BJ (cell line): ENCODE data around the gene GTF2B. TPM values are rescaled to one million over a fixed set of nuclear protein-coding genes. Genes with fewer than 3 reads are reported as not detected.

Source experiments
- CTCF ChIA-PET: fragments of 350-600 bp; formaldehyde crosslinking; extraction: SDS; loops from one replicate; lab custom pipeline; 2021; ENCODE audit warnings: antibody characterized with exemption, inconsistent platforms; lab: Yijun Ruan, JAX
- POLR2A ChIA-PET: fragments of 300-600 bp; sonication (Branson Sonifier 250); formaldehyde crosslinking; extraction: SDS; loops from one replicate; lab custom pipeline; 2021; ENCODE audit warnings: antibody characterized with exemption; lab: Charles Lee
- DNase-seq: peaks from one replicate; pipeline ENCODE4 v3.0.0-alpha.2; 2011; ENCODE audit warnings: low read depth
- H3K27me3 ChIP-seq: 2 replicates; pipeline ENCODE4 v1.6.0; 2011; ENCODE audit warnings: low read length; ENCODE audit not compliant: control insufficient read depth, insufficient read depth
- H3K36me3 ChIP-seq: 2 replicates; pipeline ENCODE4 v1.5.1; 2011; ENCODE audit warnings: low read length; ENCODE audit not compliant: control insufficient read depth, insufficient read depth
- H3K4me3 ChIP-seq: 2 replicates; pipeline ENCODE4 v1.5.1; 2011; ENCODE audit warnings: low read depth, mild to moderate bottlenecking, control low read depth, low read length
- polyA plus RNA-seq: library from polyadenylated mRNA; depleted of rRNA; stranded (reverse); fragments of >200 nt; gene quantifications from 2 replicates; pipeline ENCODE4 v1.2.3, GENCODE V29; 2011; rRNA removed
- small RNA-seq: library from RNA; depleted of rRNA; stranded (forward); fragments of <200 nt; gene quantifications from one replicate; pipeline ENCODE3, GENCODE V24; 2012; ENCODE audit warnings: low replicate concordance, low read depth; ENCODE audit not compliant: insufficient read length
- TF ChIP-seq, protein P1 (sequence below): IDR thresholded peaks from 2 replicates; pipeline ENCODE4 v1.5.1; 2011; ENCODE audit warnings: low read depth, mild to moderate bottlenecking, control low read depth, inconsistent platforms, low read length, moderate library complexity; ENCODE audit not compliant: insufficient read depth

Gene GTF2B
- polyA plus RNA-seq, 1 experiment = 22.4 TPM

DNA sequence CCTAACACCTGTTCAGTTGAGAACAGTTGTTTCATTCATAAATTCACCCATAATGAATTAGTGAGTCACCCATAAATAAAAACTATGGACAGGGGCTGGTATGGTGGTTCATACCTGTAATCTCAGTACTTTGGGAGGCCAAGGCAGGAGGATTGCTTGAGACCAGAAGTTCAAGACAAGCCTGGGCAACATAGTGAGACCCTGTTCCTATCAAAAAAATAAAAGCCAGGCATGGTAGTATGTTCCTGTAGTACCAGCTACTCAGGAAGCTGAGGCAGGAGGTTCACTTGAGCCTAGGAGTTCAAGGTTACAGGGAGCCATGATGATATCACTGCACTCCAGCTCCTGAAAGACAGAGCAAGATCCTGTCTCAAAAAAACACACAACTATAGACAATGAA, 79.0 kb downstream of the GTF2B start:
- POLR2A ChIA-PET = no interaction called here
- TF ChIP-seq, protein P1, sequence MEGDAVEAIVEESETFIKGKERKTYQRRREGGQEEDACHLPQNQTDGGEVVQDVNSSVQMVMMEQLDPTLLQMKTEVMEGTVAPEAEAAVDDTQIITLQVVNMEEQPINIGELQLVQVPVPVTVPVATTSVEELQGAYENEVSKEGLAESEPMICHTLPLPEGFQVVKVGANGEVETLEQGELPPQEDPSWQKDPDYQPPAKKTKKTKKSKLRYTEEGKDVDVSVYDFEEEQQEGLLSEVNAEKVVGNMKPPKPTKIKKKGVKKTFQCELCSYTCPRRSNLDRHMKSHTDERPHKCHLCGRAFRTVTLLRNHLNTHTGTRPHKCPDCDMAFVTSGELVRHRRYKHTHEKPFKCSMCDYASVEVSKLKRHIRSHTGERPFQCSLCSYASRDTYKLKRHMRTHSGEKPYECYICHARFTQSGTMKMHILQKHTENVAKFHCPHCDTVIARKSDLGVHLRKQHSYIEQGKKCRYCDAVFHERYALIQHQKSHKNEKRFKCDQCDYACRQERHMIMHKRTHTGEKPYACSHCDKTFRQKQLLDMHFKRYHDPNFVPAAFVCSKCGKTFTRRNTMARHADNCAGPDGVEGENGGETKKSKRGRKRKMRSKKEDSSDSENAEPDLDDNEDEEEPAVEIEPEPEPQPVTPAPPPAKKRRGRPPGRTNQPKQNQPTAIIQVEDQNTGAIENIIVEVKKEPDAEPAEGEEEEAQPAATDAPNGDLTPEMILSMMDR = no peak
- H3K27me3 ChIP-seq = no peaks in the 10 kb centered on the region
- DNase-seq = no peak
- H3K4me3 ChIP-seq = no peak overlapping the region
- CTCF ChIA-PET = interaction anchor here (0.7 kb wide), 1 partner anchor 78 kb away, joined by 3 read pairs; no protein-coding TSS in a partner anchor
- no peaks in the 10 kb centered on the region for H3K36me3 ChIP-seq

GRCh38 chr1:88803444-88803843, 87.9 kb downstream of the GTF2B start:
- H3K36me3 ChIP-seq = no peaks in the 10 kb centered on the region; the same call in none of the 2 replicates

DNA sequence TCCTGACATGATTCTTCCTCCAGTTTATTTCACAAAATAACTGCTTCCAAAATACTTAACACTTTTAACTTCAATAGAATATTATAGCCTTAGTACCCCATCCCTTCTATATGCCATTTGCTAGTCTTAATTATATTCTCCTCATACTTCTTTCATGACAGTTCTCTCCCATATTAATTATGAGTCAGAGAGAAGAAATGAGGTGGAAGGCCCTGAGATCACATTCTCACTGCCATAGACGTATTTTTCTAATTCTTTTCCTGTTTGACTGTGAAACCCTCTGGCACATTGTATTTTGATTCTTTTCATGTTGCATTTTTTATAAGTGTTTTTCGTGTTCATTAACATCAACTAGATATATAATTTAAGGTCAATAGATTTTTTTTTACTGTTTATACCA, 88.4 kb downstream of the GTF2B start:
- H3K36me3 ChIP-seq = no peaks in the 10 kb centered on the region; the same call in none of the 2 replicates
- POLR2A ChIA-PET = no interaction called here
- CTCF ChIA-PET = interaction anchor here (1.0 kb wide), 1 partner anchor 74 kb away, joined by 3 read pairs; no protein-coding TSS in a partner anchor

More at GRCh38 chr1:88803444-88803843, 87.9 kb downstream of the GTF2B start:
- Histone ChIP-seq H3K4me3 (no peak overlapping the region), H3K27me3 (no peaks in the 10 kb centered on the region)
- no peak for DNase-seq
- TF ChIP-seq, protein P1 = no peak
- POLR2A ChIA-PET = no interaction called here
- CTCF ChIA-PET = interaction anchor here (1.0 kb wide), 1 partner anchor 74 kb away, joined by 3 read pairs; no protein-coding TSS in a partner anchor

More for the DNA sequence above, 88.4 kb downstream of the GTF2B start:
- no peak overlapping the region for H3K4me3 ChIP-seq
- TF ChIP-seq, protein P1 = no peak
- no peaks in the 10 kb centered on the region for H3K27me3 ChIP-seq
- peak; percentile 31 for DNase-seq

Small RNA genes lying within 50 kb of the gene (small RNA-seq; reads per million reads assigned to genes)
- gene RNU6-125P = not detected

Other genes starting within 250 kb of the GTF2B start
- 9.5 and 21.5 TPM in 2 replicates for gene PKN2, start 207.3 kb downstream of the GTF2B start, polyA plus RNA-seq
- 13.4 and 30.8 TPM in 2 replicates for gene KYAT3, start 101.1 kb upstream of the GTF2B start, polyA plus RNA-seq
- 3.2 and 4.3 TPM in 2 replicates for gene RBMXL1, start 101.1 kb upstream of the GTF2B start, polyA plus RNA-seq
- gene GBP3, start 131.3 kb upstream of the GTF2B start, polyA plus RNA-seq = 55.4 and 81.0 TPM in 2 replicates
- gene GBP1, start 173.6 kb upstream of the GTF2B start, polyA plus RNA-seq = 55.3 and 60.1 TPM in 2 replicates
- gene GBP2, start 234.5 kb upstream of the GTF2B start, polyA plus RNA-seq = 7.5 and 7.8 TPM in 2 replicates